ENCODE measurements around the gene URI1.
"Not testable (repeated sequence)": the region's sequence is repeated elsewhere in the genome, so short reads cannot be mapped to it uniquely, and the experiment has no call there.

- TF ChIP-seq EZH2 (IDR thresholded peaks at IDR 0.05); POLR2AphosphoS5 (IDR thresholded peaks at IDR 0.05; ENCODE audit: borderline replicate concordance, low read depth, low read length); FOXP2 (optimal IDR thresholded peaks at IDR 0.05; ENCODE audit: control extremely low read depth, extremely low read length, insufficient read depth): not testable (repeated sequence)
Measured at GRCh38 chr19:29966142-29966541, 24.1 kb downstream of the URI1 start.

Data from SK-N-MC (cell line).